ENCODE results near the gene CMC4.

The CMC4 gene

DNA sequence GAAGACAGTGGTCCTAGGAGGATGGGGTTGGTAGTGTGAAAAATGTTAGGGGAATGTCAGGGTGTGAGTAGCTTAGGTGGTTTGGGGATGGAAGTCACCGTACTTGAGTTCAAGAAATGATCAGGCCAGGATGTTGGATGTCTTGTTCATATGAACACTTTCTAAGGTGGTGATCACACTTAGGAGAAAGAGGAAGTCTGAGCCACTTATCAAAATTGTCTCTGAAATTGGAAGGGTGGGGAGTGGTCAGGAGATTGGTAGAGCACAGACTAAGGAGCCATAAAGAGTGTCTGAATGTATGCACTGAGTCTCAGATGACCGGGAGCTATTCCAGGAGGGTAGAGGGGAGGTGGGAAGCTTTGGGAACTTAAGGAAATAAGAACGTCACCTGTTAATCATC is 17.3 kb downstream of the CMC4 start:
- DNase-seq (ENCODE audit: low read depth): no peak

DNA sequence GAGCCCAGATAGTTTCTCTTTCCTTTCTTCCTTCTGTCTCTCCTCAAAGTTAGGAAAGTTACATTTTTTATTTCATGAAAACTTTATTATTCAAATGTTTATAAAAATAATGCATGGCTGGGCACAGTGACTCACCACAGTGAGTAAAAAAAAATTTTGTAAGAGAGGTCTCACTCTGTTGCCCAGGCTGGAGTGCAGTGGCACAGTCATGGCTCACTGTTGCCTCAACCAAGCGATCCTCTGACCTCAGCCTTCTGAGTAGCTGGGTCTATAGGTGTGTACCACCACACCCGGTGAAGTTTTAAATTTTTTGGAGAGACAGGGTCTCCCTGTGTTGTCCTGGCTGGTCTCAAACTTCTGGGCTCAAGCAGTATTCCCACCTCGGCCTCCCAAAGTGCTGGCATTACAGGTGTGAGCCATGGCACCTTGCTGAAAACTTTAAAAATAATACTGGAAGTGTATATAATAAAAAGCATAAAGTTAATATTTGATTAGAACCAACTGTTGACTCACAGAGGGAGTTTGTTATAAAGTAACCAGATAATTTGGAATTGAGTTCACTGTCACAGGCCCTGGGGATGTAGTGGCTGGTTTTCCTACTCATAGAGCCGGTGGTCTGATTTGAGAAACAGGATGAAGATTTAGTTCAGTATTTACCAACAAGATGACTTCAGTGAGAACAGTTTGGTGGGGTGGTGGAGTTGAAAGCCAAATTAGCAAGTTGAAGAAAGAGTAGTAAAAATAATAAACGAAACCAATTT is 18.0 kb downstream of the CMC4 start:
- DNase-seq (ENCODE audit: low read depth): no peak

DNA sequence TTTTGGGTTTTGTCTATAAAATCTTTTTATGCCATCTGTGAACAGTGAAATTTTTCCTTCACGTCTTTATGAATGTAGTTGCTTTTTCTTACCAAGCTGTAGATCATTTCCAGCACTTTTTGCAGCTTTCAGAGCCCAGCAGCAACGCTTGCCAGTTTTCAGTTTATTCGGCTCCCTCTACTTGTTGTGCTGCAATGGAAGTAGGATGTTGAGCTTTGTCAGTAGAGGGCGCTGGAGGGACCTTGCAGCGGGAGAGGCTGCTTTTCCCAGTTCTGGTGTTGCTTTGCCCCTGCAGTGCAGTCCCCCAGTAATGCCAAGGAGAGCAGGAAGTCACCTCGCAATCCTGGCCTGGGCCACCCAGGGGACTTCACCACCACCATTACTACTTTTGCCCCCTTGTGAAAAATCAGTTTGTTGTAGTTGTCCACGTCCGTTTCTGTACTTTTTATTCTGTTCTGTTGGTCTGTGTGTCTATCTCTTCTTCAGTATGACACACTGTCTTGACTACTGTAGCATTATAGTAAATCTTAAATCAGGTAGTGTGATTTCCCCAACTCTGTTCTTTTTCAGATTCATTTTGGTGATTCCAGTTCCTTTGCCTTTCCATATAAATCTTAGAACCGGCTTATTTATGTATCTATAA is 21.8 kb downstream of the CMC4 start:
- peak; percentile 38 for DNase-seq (ENCODE audit: low read depth)

DNA sequence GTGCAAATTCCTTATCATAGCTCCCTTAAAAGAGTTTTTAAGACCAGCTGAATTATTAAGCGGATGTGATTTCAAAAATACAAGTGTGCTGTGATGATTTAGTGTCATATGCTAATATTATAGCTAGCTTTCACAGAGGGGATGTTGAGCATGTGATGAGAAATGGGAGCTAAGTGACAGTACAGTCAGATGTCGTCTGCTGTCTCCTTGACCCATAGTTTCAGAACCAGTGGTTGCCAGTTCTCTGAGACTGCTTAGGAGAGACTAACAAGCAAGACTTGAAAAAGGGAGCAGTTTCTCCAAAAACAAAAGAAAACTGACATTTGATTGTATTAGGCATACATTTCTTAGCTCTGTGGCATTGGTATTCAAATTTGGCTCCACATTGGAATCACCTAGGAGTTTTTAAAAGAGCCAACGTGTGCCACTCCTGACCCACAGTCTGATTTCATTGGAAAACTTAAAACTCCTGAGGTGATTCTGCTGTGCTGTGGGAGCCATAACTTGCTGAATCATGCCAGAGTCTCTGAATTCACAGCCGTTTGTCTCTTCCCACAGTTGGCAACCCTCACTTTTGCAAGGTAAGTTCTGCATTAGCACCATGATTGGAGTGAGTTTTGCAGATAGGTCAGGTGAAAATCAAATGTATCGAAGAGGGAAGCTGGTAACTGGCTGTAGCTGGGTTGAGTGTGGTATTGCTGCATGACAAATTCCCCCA is 24.0 kb downstream of the CMC4 start:
- no peak for DNase-seq (ENCODE audit: low read depth)

- no peak for DNase-seq (ENCODE audit: low read depth)
These were observed 24.7 kb downstream of the CMC4 start for GRCh38 chrX:155046129-155046810.

DNA sequence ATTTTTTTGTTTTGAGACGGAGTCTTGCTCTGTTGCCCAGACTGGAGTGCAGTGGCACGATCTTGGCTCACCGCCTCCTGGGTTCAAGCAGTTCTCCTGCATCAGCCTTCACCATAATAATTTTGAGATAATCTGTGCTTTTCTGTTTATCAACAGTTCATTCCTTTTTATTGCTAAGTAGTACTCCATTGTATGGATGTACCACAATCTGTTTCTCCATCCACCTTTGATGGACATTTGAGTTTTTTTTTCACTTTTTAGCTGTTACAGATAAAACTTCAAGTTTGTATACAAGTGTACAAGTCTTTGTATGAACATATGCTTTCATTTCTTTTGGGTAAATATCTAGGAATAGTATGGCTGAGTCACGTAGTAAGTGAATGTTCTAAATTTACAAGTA is 35.2 kb downstream of the CMC4 start:
- DNase-seq (ENCODE audit: low read depth): no peak

- DNase-seq (ENCODE audit: low read depth): no peak
These were observed 39.3 kb downstream of the CMC4 start for GRCh38 chrX:155031657-155032056.

GRCh38 chrX:155028877-155029291 is 42.1 kb downstream of the CMC4 start:
- DNase-seq (ENCODE audit: low read depth): no peak

DNA sequence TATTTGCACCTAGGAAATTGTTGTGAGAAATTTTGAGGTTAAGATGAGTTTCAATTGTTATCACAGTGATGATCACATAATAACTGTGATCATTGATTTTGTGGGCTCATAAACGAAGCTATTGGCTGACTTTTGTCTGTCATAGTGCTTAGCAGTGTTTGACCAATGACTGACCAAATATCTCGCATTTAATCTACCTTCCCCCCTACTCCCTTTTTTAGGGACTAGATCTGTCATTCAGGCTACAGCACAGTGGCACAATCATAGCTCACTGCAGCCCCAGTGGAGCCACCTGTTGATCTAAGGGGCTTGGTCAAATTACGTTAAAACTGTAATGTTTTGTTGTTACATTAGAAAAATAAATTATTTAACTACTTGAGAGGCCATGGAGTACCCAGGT is 42.8 kb downstream of the CMC4 start:
- DNase-seq (ENCODE audit: low read depth): no peak

DNA sequence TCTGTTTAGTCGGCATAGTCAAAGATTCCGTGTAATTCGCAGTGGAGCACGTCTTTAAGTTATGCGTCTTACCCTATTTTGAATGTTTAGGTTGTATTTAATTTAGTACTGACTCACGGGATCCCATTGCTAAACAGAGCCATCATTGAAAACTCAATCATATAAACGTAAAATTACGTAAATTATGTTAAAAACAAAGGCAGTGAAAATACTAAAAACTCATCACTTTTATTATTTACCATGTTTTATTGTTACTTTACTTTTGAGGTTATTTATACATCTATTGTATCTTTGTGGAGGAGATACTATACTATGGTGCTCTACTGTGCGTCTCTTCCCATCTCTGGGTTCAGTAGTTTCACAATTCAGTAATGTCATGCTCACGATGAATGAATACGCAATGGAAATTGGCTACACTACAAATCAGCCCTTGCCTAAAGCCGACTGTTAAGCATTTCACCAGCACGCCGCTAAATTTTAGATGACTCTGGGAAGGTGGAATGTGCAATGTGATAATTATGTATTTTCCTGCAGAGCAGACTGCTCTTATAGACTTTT is 43.3 kb downstream of the CMC4 start:
- peak; percentile 62 for DNase-seq (ENCODE audit: low read depth)

GRCh38 chrX:155026727-155027508 is 44.0 kb downstream of the CMC4 start, which contains the start of gene FUNDC2:
TSS of gene FUNDC2 (plus strand) at chrX:155026844. CDS start at chrX:155026939, 95 bp downstream.
- peak; percentile 86 for DNase-seq (ENCODE audit: low read depth)

DNA sequence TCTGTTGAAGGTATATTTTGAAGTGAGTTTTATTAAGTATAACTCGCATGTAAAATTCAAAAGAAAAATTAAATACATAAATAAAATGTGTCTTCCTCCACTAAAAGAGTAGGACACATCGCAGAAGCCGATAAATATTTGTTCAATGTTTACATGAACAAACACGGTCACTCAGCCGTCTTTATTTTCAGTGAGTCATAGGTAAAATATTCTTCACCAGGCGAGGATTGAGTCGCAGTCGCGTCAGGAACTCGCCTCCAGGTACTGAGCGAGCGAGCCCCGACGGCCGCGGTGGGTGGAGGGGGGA is 44.6 kb downstream of the CMC4 start:
- DNase-seq (ENCODE audit: low read depth): no peak

DNA sequence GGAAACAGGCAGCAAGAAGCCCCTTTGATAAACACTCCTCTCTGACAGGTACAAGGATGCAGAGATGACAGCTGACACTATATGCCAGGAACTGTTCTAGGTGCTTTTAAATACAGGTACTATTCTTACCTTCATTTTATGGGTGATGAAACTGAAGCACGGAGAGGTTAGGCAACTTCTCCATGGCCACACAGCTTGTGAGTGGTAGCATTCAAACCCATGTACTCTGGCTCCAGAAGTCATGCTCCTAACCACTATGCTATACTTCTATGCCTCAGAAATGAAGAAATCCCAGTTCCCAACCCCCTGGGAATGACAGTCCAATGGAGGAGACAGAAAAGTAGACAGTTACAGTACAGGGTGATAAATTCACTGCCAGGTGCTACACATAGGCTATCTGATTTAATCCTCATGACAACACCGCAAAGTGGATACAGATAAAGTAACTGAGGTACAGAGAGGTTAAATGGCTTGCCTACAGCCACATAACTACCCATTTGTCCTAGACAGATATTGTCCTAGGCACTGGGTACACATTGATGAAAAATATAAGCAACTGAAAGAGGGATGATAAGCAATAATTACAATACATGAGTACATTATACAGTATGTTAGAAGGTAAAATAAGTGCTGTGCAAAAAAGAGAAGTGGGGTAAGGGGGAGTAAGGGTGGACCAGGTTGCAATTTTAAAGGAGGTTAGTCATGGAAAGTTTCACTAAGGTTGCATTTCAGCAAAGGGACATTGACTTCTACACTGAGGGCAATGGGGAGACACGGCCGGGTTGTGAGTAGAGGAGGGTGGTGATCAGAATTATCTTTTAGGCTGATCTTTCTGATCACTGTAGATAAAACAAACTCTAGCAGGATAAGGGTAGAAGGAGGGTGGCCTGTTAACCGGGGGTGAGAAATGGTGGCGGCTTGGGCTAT is 46.8 kb downstream of the CMC4 start:
- no peak for DNase-seq (ENCODE audit: low read depth)

DNA sequence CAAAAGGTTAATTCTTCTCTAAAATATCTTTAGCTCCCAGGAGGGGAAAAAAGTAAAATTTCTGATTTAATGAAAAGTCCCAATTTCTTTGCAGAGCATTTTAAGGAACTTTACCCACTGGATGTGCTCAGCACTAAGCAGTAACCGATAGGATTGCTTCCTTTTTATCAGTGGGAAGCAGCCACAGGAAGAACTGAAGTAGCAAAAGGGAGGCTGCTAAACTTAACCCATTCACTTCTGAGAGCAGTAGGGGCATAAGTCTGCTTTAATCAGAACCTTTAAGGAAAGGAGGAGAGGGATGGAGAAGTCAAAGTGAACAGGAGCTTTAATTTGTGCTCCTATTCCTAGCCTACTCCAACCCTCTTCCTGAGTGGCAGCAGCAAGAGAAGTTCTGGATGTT is 48.4 kb downstream of the CMC4 start, which contains the start of gene F8:
TSS of gene F8 (minus strand) at position 139 of the 400 bp plus-strand sequence. CDS start 171 bp downstream, outside the sequence.
- DNase-seq (ENCODE audit: low read depth): no peak

- no peak for DNase-seq (ENCODE audit: low read depth)
These were observed 50.3 kb downstream of the CMC4 start for GRCh38 chrX:155020591-155020990.

All from fibroblast of the conjunctiva (primary cell).